H1 (cell line): ENCODE results near the gene AIFM3. TPM values are rescaled to one million over a fixed set of nuclear protein-coding genes. Genes with fewer than 3 reads are reported as not detected.

Experiments used
- CBX8 ChIP-seq: fragments of 300-800, 300-1000 bp; sonication (generic); IDR thresholded peaks from 2 replicates; pipeline ENCODE4 v1.7.1; 2016; ENCODE audit warnings: low read depth, low read length, borderline replicate concordance
- EGR1 ChIP-seq: IDR thresholded peaks from 2 replicates; pipeline ENCODE4 v1.6.1; 2011; ENCODE audit warnings: low read depth, low read length, borderline replicate concordance
- NRF1 ChIP-seq: IDR thresholded peaks from 2 replicates; pipeline ENCODE4 v1.6.1; 2011; ENCODE audit warnings: mild to moderate bottlenecking, low read depth, low read length, improper control_type of control experiment
- SIX5 ChIP-seq: IDR thresholded peaks from 2 replicates; pipeline ENCODE4 v1.6.1; 2011; ENCODE audit warnings: mild to moderate bottlenecking, low read depth, low read length
- TEAD4 ChIP-seq: IDR thresholded peaks from 2 replicates; pipeline ENCODE4 v1.6.1; 2012; ENCODE audit warnings: low read depth, low read length, inconsistent platforms, mixed read lengths
- polyA plus RNA-seq, 7 experiments: library from polyadenylated mRNA; depleted of rRNA in 3 of 7; stranded (reverse) in 5 of 7; unstranded in 2 of 7; fragments of >200 nt in 5 of 7; fragments of 200-250 nt in 2 of 7; gene quantifications; 1 replicate in 5 of 7; 2 replicates in 1 of 7; 4 replicates in 1 of 7; pipeline versions ENCODE4 v1.2.1 to v1.2.3, GENCODE V29; 2011 to 2013; ENCODE audit warnings: missing spikeins in 2 of 7, mixed read lengths in 2 of 7
- total RNA-seq: library from RNA; stranded (reverse); fragmentation: NEBNext Ultra II Directional; extraction: Animal tissue kit (Norgen Biotek cat#: 25700); gene quantifications from 2 replicates; pipeline ENCODE4 v1.2.1, GENCODE V29; 2021

The AIFM3 gene
- total and polyA plus RNA-seq, 2 of the 8 experiments (the other 6 are each of a cell fraction or from before 2014, with no cell fraction given) = 0.86 to 1.4 TPM

GRCh38 chr22:20919718-20920117 is 47.3 kb upstream of the AIFM3 start (continued):
- no peak for TF ChIP-seq CBX8
- TF ChIP-seq SIX5 = no peak
- no peak for TF ChIP-seq NRF1
- no peak for TF ChIP-seq EGR1
- no peak for TF ChIP-seq TEAD4
